Karpas-422 (cell line): Measurements from ENCODE around the gene MRPS12. TPM values are rescaled to one million over a fixed set of nuclear protein-coding genes. Genes with fewer than 3 reads are reported as not detected.

ENCODE experiments used
- DNase-seq: peaks from one replicate; pipeline ENCODE4 v3.0.0-alpha.2; 2015
- H2AFZ ChIP-seq: fragments of 200-600 bp; sonication (generic); 2 replicates; pipeline ENCODE4 v1.6.1; 2014; ENCODE audit warnings: antibody characterized with exemption, low read length, mixed read lengths
- H3K27ac ChIP-seq: fragments of 200-600 bp; sonication (generic); 2 replicates; pipeline ENCODE4 v1.5.1; 2014; ENCODE audit warnings: mild to moderate bottlenecking, low read length, moderate library complexity
- H3K27me3 ChIP-seq: fragments of 200-600 bp; sonication (generic); 2 replicates; pipeline ENCODE4 v1.6.1; 2014; ENCODE audit warnings: low read length, mixed read lengths
- H3K36me3 ChIP-seq: fragments of 200-600 bp; sonication (generic); 2 replicates; pipeline ENCODE4 v1.6.1; 2014; ENCODE audit warnings: low read length, mixed read lengths; ENCODE audit not compliant: insufficient read depth
- H3K4me1 ChIP-seq: fragments of 200-600 bp; sonication (generic); 2 replicates; pipeline ENCODE4 v1.6.1; 2014; ENCODE audit warnings: mild to moderate bottlenecking, low read length, mixed read lengths
- H3K4me2 ChIP-seq: fragments of 200-600 bp; sonication (generic); 2 replicates; pipeline ENCODE4 v1.6.1; 2014; ENCODE audit warnings: low read length, low read depth, mild to moderate bottlenecking; ENCODE audit not compliant: poor library complexity, severe bottlenecking
- H3K4me3 ChIP-seq: fragments of 200-600 bp; sonication (generic); 2 replicates; pipeline ENCODE4 v1.5.1; 2014; ENCODE audit warnings: mild to moderate bottlenecking, antibody characterized with exemption, low read length, mixed read lengths
- H3K79me2 ChIP-seq: fragments of 200-600 bp; sonication (generic); 2 replicates; pipeline ENCODE4 v1.6.1; 2014; ENCODE audit warnings: mild to moderate bottlenecking, low read length, mixed read lengths
- H3K9ac ChIP-seq: fragments of 200-600 bp; sonication (generic); 2 replicates; pipeline ENCODE4 v1.6.0; 2014; ENCODE audit warnings: low read length
- H3K9me2 ChIP-seq: fragments of 200-600 bp; sonication (generic), shearing (Covaris generic); replicated peaks from 2 replicates; pipeline ENCODE4 v1.6.0; 2014; ENCODE audit warnings: mild to moderate bottlenecking, low read length, moderate library complexity; ENCODE audit not compliant: insufficient read depth
- H3K9me3 ChIP-seq: fragments of 300-700, 200-600 bp; sonication (generic); 2 replicates; pipeline ENCODE4 v1.6.1; 2014; ENCODE audit warnings: low read length, mixed read lengths
- H4K20me1 ChIP-seq: fragments of 200-600 bp; sonication (generic); 2 replicates; pipeline ENCODE4 v1.6.1; 2014; ENCODE audit warnings: mild to moderate bottlenecking, antibody characterized with exemption, low read length, low read depth; ENCODE audit not compliant: insufficient read depth
- total RNA-seq: library from RNA; depleted of rRNA; stranded (reverse); fragments of >200 nt; shearing (Covaris generic); gene quantifications from 2 replicates; pipeline ENCODE4 v1.2.3, GENCODE V29; 2014; ENCODE audit warnings: low replicate concordance

The MRPS12 gene
- total RNA-seq, 1 experiment from 2014 or later = 46.7 TPM

DNA sequence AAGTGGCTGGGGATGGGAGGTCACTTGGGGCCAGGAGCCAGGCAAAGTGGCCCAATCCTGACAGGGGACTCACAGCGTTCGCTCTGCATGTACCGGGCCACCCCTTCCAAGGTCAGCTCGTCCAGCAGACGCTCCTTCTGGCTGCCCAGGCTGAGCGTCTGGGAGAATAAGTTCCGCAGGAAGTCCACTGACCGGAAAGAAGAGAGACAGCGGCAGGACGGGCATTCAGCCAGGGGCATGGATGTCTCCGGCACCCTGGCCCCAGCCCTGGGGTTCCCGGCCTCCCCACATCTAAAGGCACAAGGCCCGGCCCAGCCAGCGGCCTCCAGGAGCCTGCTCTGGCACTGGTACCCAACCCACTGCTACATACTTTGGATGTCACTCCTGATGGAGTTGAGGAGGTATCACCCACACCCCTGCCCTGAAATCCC lies 37.4 kb upstream of the MRPS12 start:
- Histone ChIP-seq H3K27ac (no peak overlapping the region), H3K4me2 (no peak overlapping the region), H3K4me3 (no peak overlapping the region), H2AFZ (no peak overlapping the region), H3K9ac (no peak overlapping the region), H3K27me3 (no peaks in the 10 kb centered on the region), H3K79me2 (no peaks in the 10 kb centered on the region), H4K20me1 (no peaks in the 10 kb centered on the region), H3K9me2 (no peaks in the 10 kb centered on the region), H3K36me3 (no peaks in the 10 kb centered on the region), H3K4me1 (peaks cover 2% of the 10 kb centered on the region), H3K9me3 (no peaks in the 10 kb centered on the region)
- no peak for DNase-seq

DNA sequence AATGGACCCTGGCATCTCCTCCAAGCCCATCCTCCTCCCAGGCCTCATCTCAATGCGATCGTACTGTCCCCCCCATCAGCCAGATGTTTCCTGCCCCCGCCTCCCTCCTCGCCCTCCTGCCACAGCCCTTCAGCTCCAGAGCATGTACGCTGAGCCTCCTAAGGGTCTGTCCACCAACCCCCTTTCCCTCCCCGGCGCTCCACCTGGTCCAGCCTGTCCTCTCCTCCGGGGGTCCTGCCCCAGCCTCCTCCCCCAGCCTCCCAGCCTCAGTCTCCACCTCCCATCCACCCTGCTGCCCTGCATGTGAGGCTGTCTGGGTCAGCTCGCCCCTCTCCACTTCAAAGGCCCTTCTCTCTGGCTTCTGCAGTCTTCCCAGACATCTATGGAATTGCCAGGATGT lies 35.8 kb upstream of the MRPS12 start:
- no peak overlapping the region for H3K27ac ChIP-seq
- H4K20me1 ChIP-seq = no peaks in the 10 kb centered on the region
- H3K4me3 ChIP-seq = no peak overlapping the region
- H3K4me1 ChIP-seq = peaks cover 11% of the 10 kb centered on the region
- H3K27me3 ChIP-seq = no peaks in the 10 kb centered on the region
- H3K9ac ChIP-seq = no peak overlapping the region
- H3K9me2 ChIP-seq = no peaks in the 10 kb centered on the region
- H3K9me3 ChIP-seq = no peaks in the 10 kb centered on the region
- DNase-seq = no peak
- H3K4me2 ChIP-seq = no peak overlapping the region
- H3K79me2 ChIP-seq = no peaks in the 10 kb centered on the region
- H3K36me3 ChIP-seq = no peaks in the 10 kb centered on the region
- no peak overlapping the region for H2AFZ ChIP-seq

DNA sequence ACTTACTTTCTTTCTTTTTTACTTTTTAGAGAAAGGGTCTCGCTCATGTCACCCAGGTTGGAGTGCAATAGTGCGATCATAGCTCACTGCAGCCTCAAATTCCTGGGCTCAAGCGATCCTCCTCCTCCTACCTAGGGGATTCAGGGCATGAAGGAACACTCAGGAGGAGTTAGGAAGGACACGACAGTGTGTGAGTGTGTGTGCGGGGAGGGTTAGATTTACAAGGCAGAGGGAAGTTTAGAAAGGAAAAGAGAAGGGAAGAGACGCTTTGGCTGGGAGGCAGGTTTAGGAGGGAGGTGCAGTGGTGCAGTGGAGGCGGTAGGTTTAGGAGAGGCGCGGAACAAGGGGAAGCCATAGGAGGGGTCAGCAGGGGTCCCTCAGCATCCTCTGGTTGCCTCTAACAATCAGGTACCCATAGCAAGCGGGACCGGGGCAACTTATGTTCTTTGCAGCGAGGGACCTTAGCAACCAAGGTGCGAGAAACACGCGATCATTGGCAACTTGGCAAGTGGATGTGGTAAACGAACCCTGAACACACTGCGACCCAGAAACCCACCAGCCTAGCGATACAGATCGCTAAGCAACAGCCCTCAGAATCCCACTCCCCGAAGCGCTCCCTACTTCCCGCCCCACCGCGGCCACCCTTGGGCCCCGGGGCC lies 31.8 kb upstream of the MRPS12 start:
- H3K36me3 ChIP-seq = no peaks in the 10 kb centered on the region
- peaks cover 18% of the 10 kb centered on the region for H3K4me1 ChIP-seq
- H3K4me2 ChIP-seq = peak overlapping the region; percentile 97
- peak overlapping the region; percentile 97 for H2AFZ ChIP-seq
- no peak overlapping the region for H3K27ac ChIP-seq
- H3K9me3 ChIP-seq = no peaks in the 10 kb centered on the region
- H3K27me3 ChIP-seq = no peaks in the 10 kb centered on the region
- peaks cover 19% of the 10 kb centered on the region for H3K79me2 ChIP-seq
- H3K9ac ChIP-seq = peak overlapping the region; percentile 84
- no peaks in the 10 kb centered on the region for H4K20me1 ChIP-seq
- H3K9me2 ChIP-seq = no peaks in the 10 kb centered on the region
- peak overlapping the region; percentile 83 for H3K4me3 ChIP-seq
- DNase-seq = peak; percentile 52

DNA sequence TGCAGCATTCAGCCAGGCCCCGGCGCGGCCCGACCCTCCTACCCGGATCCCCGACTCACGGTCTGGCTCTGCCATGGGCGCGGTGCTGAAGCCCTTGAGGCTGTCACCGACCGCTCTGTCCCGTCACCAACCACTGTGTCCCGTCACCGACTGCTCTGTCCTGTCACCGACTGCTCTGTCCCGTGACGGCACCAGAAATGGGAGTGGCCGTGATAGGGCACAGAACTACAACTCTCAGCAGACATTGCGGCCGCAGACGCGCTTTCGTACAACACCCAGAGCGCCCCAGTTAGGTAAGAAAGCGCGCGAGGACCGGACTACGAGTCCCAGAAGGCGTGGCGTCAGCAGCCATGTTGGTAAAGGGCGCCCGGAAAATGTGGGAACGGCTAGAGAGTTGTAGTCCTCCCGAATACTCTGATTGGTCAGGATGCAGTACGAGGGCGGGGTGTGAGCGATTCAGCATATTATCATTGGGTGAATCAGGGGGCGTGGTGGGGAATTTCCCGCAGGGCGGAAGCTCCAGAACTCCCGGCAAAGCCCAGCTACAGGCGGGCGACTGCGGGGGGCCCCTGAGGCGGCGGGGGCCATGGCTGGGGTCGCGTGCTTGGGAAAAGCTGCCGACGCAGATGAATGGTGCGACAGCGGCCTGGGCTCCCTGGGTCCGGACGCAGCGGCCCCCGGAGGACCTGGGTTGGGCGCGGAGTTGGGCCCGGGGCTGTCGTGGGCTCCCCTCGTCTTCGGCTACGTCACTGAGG lies 31.1 kb upstream of the MRPS12 start, which contains the start of the genes NFKBIB and SIRT2:
Gene NFKBIB (plus strand): TSS at position 523 of the 755 bp plus-strand sequence. CDS start 64 bp downstream, at position 587.
Gene SIRT2 (minus strand): TSS at position 172 of the 755 bp plus-strand sequence. CDS start 97 bp downstream, at position 75.
- Histone ChIP-seq H3K79me2 (peaks cover 23% of the 10 kb centered on the region), H3K9me2 (no peaks in the 10 kb centered on the region), H3K4me2 (peak within 1 kb of the TSS; percentile 97), H3K36me3 (no peaks in the 10 kb centered on the region), H3K9me3 (no peaks in the 10 kb centered on the region), H3K4me1 (peaks cover 18% of the 10 kb centered on the region), H3K27ac (0 out of 2 replicates have a peak within 1 kb of the TSS, but pooled peaks have one; percentile 1), H4K20me1 (no peaks in the 10 kb centered on the region), H3K4me3 (peak within 1 kb of the TSS; percentile 83), H3K9ac (peak within 1 kb of the TSS; percentile 84), H3K27me3 (no peaks in the 10 kb centered on the region), H2AFZ (peak within 1 kb of the TSS; percentile 97)
- peak; percentile 100 for DNase-seq

DNA sequence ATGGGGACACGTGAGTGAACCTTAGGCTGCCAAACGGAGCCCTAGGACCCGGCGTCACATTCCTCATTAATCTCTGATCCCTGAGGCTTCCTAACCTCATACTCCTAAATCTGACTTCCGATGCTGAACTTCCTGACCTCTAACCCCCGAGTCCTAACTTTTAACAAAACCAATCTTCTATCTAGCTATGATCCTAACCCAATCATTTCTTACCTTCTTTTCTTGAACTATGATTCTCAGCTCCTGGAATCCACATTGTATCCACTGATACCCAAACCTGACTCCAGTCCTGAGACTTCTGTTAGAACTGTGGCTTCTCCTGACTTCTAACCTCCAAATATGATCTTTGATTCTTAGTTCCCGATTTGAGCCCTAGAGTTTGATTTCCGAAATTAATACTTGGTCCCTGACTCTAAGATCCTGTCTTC lies 30.5 kb upstream of the MRPS12 start:
- peak overlapping the region; percentile 15 for H2AFZ ChIP-seq
- H4K20me1 ChIP-seq = no peaks in the 10 kb centered on the region
- H3K9me2 ChIP-seq = no peaks in the 10 kb centered on the region
- DNase-seq = no peak
- no peaks in the 10 kb centered on the region for H3K36me3 ChIP-seq
- H3K9ac ChIP-seq = peak overlapping the region; percentile 75
- H3K4me1 ChIP-seq = peaks cover 18% of the 10 kb centered on the region
- peaks cover 23% of the 10 kb centered on the region for H3K79me2 ChIP-seq
- no peaks in the 10 kb centered on the region for H3K27me3 ChIP-seq
- peak overlapping the region; percentile 96 for H3K4me2 ChIP-seq
- H3K9me3 ChIP-seq = no peaks in the 10 kb centered on the region
- 0 out of 2 replicates have a peak overlapping the region, but pooled peaks have one; percentile 1 for H3K27ac ChIP-seq
- peak overlapping the region; percentile 83 for H3K4me3 ChIP-seq

DNA sequence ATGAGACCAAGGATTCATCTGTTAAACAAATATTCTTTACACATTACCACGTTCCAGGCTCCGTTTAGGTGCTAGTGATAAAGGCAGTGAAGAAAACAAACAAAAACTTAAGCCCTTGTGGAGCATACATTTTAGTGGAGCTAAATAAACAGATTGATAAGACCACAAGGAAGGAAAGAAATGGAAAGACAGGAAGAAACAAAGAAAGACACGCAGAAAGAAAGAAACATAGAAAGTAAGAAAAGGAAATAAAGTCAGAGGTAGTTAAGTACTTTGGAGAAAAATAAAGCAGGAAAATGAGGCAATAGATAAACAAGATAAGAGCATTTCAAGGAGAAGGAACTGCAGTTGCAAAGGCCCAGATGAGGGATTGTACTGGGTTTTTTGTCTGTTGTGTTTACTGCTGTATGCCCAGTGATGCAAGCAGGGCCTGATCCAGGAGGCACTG lies 30.0 kb upstream of the MRPS12 start:
- H4K20me1 ChIP-seq = no peaks in the 10 kb centered on the region
- H3K79me2 ChIP-seq = peaks cover 23% of the 10 kb centered on the region
- peaks cover 18% of the 10 kb centered on the region for H3K4me1 ChIP-seq
- no peak for DNase-seq
- no peaks in the 10 kb centered on the region for H3K9me3 ChIP-seq
- H2AFZ ChIP-seq = no peak overlapping the region
- peak overlapping the region; percentile 75 for H3K9ac ChIP-seq
- H3K4me2 ChIP-seq = peak overlapping the region; percentile 96
- 0 out of 2 replicates have a peak overlapping the region, but pooled peaks have one; percentile 1 for H3K27ac ChIP-seq
- peak overlapping the region; percentile 83 for H3K4me3 ChIP-seq
- H3K27me3 ChIP-seq = no peaks in the 10 kb centered on the region
- H3K9me2 ChIP-seq = no peaks in the 10 kb centered on the region
- H3K36me3 ChIP-seq = no peaks in the 10 kb centered on the region; the same call in 1 of the 2 replicates

DNA sequence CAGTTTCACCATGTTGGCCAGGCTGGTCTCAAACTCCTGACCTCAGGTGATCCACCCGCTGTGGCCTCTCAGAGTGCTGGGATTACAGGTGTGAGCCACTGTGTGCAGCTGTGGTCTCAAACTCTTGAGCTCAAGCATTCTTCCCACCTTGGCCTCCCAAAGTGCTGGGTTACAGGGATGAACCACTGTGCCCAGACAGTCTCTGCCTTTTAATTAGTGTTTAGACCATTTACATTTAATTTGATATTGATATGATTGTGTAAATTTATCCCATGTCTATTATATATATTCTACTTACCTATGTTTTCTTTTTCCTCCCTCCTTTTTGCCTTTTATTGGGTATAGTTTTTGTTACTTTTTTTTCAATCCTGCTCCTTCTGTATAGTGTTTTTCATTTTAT lies 29.1 kb upstream of the MRPS12 start:
- Histone ChIP-seq H3K36me3 (no peaks in the 10 kb centered on the region; the same call in 1 of the 2 replicates), H4K20me1 (no peaks in the 10 kb centered on the region), H3K27me3 (no peaks in the 10 kb centered on the region), H3K9me2 (no peaks in the 10 kb centered on the region), H3K79me2 (peaks cover 23% of the 10 kb centered on the region), H3K9ac (no peak overlapping the region), H3K27ac (no peak overlapping the region), H3K4me1 (peaks cover 18% of the 10 kb centered on the region), H3K4me2 (no peak overlapping the region), H2AFZ (no peak overlapping the region), H3K4me3 (no peak overlapping the region), H3K9me3 (no peaks in the 10 kb centered on the region)
- no peak for DNase-seq
